HepG2 (cell line): Measurements from ENCODE around the gene CPEB3. TPM values are rescaled to one million over a fixed set of nuclear protein-coding genes. Genes with fewer than 3 reads are reported as not detected.

Experiments used
- GABPA ChIP-seq, 2 experiments: IDR thresholded peaks; 2 replicates each; pipeline ENCODE4 v1.6.1; 2011 to 2016; ENCODE audit warnings: low read depth in 2 of 2, low read length in 1 of 2, missing biosample characterization in 1 of 2, missing genetic modification characterization in 1 of 2
- GFI1 ChIP-seq: sonication (generic); formaldehyde crosslinking; IDR thresholded peaks from 2 replicates; pipeline ENCODE4 v1.5.0; 2020; ENCODE audit warnings: missing genetic modification reagents, mild to moderate bottlenecking, borderline replicate concordance
- HOXA9 ChIP-seq: sonication (generic); formaldehyde crosslinking; IDR thresholded peaks from 2 replicates; pipeline ENCODE4 v1.8.1; 2022; ENCODE audit warnings: missing genetic modification reagents, mild to moderate bottlenecking, moderate library complexity, borderline replicate concordance
- MIER2 ChIP-seq: IDR thresholded peaks from 2 replicates; pipeline ENCODE4 v1.6.1; 2016; ENCODE audit warnings: missing biosample characterization, missing genetic modification reagents
- MIER3 ChIP-seq: IDR thresholded peaks from 2 replicates; pipeline ENCODE4 v1.6.1; 2016; ENCODE audit warnings: missing compliant biosample characterization, borderline replicate concordance
- NFYC ChIP-seq: IDR thresholded peaks from 2 replicates; pipeline ENCODE4 v1.6.1; 2016; ENCODE audit warnings: missing genetic modification reagents, missing compliant biosample characterization
- PHF8 ChIP-seq: sonication (generic); formaldehyde crosslinking; IDR thresholded peaks from 2 replicates; pipeline ENCODE4 v1.5.0; 2020; ENCODE audit warnings: missing genetic modification reagents
- POLR2G ChIP-seq: fragments of 200-400 bp; formaldehyde crosslinking; IDR thresholded peaks from 2 replicates; pipeline ENCODE4 v1.6.1; 2018; ENCODE audit warnings: mild to moderate bottlenecking, low read depth, low read length, moderate library complexity
- SMC3 ChIP-seq: IDR thresholded peaks from 2 replicates; pipeline ENCODE4 v1.6.1; 2011; ENCODE audit warnings: low read length, improper control_type of control experiment
- ZFP90 ChIP-seq: sonication (generic); formaldehyde crosslinking; IDR thresholded peaks from 2 replicates; pipeline ENCODE4 v1.8.0; 2022; ENCODE audit warnings: missing genetic modification reagents, mild to moderate bottlenecking, inconsistent platforms, borderline replicate concordance
- ZNF180 ChIP-seq: sonication (generic); formaldehyde crosslinking; IDR thresholded peaks from 2 replicates; pipeline ENCODE4 v1.4.0; 2020; ENCODE audit warnings: low read depth, missing genetic modification reagents, borderline replicate concordance
- ZNF383 ChIP-seq: sonication (generic); formaldehyde crosslinking; IDR thresholded peaks from 2 replicates; pipeline ENCODE4 v1.4.0; 2020; ENCODE audit warnings: missing genetic modification reagents, mild to moderate bottlenecking, borderline replicate concordance
- ZNF737 ChIP-seq: sonication (generic); formaldehyde crosslinking; IDR thresholded peaks from 2 replicates; pipeline ENCODE4 v1.5.0; 2020; ENCODE audit warnings: missing genetic modification reagents, mild to moderate bottlenecking, borderline replicate concordance
- ZNF747 ChIP-seq: sonication (generic); formaldehyde crosslinking; IDR thresholded peaks from 2 replicates; pipeline ENCODE4 v1.8.1; 2023; ENCODE audit warnings: missing genetic modification reagents, mild to moderate bottlenecking, borderline replicate concordance
- ZSCAN9 ChIP-seq: IDR thresholded peaks from 2 replicates; pipeline ENCODE4 v1.6.1; 2016; ENCODE audit warnings: borderline replicate concordance
- polyA plus RNA-seq, 8 experiments: library from polyadenylated mRNA; depleted of rRNA in 3 of 8; stranded (reverse) in 7 of 8; unstranded in 1 of 8; fragments of >200 nt; fragmentation: Illumina TruSeq in 4 of 8; extraction: Trizol in 4 of 8; gene quantifications; 2 replicates each; pipeline versions ENCODE4 v1.2.1 to v1.2.3, GENCODE V29; 2011 to 2016; ENCODE audit warnings: low read depth in 4 of 8, missing spikeins in 1 of 8, mixed read lengths in 1 of 8; ENCODE audit not compliant: insufficient read depth in 1 of 8
- total RNA-seq, 5 experiments: library from RNA; depleted of rRNA; stranded (reverse); fragments of >200 nt; fragmentation: Illumina TruSeq; extraction: Trizol; gene quantifications; 2 replicates each; pipeline ENCODE4 v1.2.3, GENCODE V29; 2016; ENCODE audit warnings: low read depth in 1 of 5
- TF ChIP-seq, protein P1 (sequence below): sonication (generic); formaldehyde crosslinking; IDR thresholded peaks from 2 replicates; pipeline ENCODE4 v1.4.0; 2020; ENCODE audit warnings: missing genetic modification reagents
- TF ChIP-seq, protein P2 (sequence below): sonication (generic); formaldehyde crosslinking; IDR thresholded peaks from 2 replicates; pipeline ENCODE4 v1.4.0; 2020; ENCODE audit warnings: missing genetic modification reagents
- TF ChIP-seq, protein P3 (sequence below): sonication (generic); formaldehyde crosslinking; IDR thresholded peaks from 2 replicates; pipeline ENCODE4 v1.9.0; 2021; ENCODE audit warnings: missing genetic modification reagents, mild to moderate bottlenecking, borderline replicate concordance
- TF ChIP-seq, protein P4 (sequence below): sonication (generic); formaldehyde crosslinking; IDR thresholded peaks from 2 replicates; pipeline ENCODE4 v1.4.0; 2020; ENCODE audit warnings: mild to moderate bottlenecking, missing genetic modification reagents
- TF ChIP-seq, protein P5 (sequence below): sonication (generic); formaldehyde crosslinking; IDR thresholded peaks from 2 replicates; pipeline ENCODE4 v1.5.0; 2020; ENCODE audit warnings: missing genetic modification reagents

Gene CPEB3
- total and polyA plus RNA-seq, 2 of the 13 experiments (the other 11 are each of a cell fraction or from before 2014, with no cell fraction given): 0.66 to 0.70 TPM

DNA sequence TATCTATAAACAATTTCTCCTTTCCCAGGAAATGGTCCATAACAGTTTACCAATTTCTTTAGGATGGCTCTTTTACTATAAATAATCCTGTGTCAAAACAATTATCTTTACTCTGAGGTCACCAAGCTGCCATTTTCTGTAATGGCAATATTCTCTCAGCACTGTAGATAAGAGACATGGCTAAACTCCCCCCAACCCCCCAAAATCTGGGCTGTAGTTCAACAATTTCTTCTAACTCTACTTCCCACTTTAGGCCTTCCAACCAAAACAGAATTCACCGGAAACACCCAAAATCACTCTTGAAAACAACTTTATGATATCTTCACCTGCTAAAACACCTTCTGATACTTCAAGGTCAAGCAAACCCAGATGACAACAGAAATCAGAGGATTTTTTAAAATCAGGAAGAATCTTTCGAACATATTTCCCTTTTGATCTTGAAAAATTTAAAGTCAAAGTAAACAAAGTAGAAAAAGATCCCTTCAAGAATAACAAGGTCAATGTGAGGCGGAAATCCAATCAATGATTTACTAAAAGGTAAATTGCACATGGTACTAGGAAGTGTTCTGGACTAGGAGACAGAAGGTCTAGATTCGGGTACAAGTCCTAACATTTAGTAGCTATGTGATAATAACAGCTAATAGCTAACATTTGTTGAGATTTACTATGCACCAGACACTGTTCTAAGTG is 176.8 kb downstream of the CPEB3 start (continued):
- TF ChIP-seq, protein P1, sequence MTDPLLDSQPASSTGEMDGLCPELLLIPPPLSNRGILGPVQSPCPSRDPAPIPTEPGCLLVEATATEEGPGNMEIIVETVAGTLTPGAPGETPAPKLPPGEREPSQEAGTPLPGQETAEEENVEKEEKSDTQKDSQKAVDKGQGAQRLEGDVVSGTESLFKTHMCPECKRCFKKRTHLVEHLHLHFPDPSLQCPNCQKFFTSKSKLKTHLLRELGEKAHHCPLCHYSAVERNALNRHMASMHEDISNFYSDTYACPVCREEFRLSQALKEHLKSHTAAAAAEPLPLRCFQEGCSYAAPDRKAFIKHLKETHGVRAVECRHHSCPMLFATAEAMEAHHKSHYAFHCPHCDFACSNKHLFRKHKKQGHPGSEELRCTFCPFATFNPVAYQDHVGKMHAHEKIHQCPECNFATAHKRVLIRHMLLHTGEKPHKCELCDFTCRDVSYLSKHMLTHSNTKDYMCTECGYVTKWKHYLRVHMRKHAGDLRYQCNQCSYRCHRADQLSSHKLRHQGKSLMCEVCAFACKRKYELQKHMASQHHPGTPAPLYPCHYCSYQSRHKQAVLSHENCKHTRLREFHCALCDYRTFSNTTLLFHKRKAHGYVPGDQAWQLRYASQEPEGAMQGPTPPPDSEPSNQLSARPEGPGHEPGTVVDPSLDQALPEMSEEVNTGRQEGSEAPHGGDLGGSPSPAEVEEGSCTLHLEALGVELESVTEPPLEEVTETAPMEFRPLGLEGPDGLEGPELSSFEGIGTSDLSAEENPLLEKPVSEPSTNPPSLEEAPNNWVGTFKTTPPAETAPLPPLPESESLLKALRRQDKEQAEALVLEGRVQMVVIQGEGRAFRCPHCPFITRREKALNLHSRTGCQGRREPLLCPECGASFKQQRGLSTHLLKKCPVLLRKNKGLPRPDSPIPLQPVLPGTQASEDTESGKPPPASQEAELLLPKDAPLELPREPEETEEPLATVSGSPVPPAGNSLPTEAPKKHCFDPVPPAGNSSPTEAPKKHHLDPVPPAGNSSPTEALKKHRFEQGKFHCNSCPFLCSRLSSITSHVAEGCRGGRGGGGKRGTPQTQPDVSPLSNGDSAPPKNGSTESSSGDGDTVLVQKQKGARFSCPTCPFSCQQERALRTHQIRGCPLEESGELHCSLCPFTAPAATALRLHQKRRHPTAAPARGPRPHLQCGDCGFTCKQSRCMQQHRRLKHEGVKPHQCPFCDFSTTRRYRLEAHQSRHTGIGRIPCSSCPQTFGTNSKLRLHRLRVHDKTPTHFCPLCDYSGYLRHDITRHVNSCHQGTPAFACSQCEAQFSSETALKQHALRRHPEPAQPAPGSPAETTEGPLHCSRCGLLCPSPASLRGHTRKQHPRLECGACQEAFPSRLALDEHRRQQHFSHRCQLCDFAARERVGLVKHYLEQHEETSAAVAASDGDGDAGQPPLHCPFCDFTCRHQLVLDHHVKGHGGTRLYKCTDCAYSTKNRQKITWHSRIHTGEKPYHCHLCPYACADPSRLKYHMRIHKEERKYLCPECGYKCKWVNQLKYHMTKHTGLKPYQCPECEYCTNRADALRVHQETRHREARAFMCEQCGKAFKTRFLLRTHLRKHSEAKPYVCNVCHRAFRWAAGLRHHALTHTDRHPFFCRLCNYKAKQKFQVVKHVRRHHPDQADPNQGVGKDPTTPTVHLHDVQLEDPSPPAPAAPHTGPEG (CRISPR knock-in tag): no peak
- TF ChIP-seq, protein P2, sequence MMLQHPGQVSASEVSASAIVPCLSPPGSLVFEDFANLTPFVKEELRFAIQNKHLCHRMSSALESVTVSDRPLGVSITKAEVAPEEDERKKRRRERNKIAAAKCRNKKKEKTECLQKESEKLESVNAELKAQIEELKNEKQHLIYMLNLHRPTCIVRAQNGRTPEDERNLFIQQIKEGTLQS (CRISPR knock-in tag): no peak
- TF ChIP-seq PHF8: no peak
- TF ChIP-seq, protein P3, sequence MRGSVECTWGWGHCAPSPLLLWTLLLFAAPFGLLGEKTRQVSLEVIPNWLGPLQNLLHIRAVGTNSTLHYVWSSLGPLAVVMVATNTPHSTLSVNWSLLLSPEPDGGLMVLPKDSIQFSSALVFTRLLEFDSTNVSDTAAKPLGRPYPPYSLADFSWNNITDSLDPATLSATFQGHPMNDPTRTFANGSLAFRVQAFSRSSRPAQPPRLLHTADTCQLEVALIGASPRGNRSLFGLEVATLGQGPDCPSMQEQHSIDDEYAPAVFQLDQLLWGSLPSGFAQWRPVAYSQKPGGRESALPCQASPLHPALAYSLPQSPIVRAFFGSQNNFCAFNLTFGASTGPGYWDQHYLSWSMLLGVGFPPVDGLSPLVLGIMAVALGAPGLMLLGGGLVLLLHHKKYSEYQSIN (CRISPR knock-in tag): no peak
- no peak for TF ChIP-seq MIER2 (CRISPR knock-in tag)
- TF ChIP-seq NFYC (CRISPR knock-in tag): no peak
- no peak for TF ChIP-seq SMC3
- TF ChIP-seq, protein P4, sequence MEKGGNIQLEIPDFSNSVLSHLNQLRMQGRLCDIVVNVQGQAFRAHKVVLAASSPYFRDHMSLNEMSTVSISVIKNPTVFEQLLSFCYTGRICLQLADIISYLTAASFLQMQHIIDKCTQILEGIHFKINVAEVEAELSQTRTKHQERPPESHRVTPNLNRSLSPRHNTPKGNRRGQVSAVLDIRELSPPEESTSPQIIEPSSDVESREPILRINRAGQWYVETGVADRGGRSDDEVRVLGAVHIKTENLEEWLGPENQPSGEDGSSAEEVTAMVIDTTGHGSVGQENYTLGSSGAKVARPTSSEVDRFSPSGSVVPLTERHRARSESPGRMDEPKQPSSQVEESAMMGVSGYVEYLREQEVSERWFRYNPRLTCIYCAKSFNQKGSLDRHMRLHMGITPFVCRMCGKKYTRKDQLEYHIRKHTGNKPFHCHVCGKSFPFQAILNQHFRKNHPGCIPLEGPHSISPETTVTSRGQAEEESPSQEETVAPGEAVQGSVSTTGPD (CRISPR knock-in tag): no peak
- no peak for TF ChIP-seq ZFP90 (CRISPR knock-in tag)
- TF ChIP-seq ZNF737: no peak
- no peak for TF ChIP-seq POLR2G
- TF ChIP-seq ZNF383: no peak
- TF ChIP-seq ZNF747: no peak
- no peak for TF ChIP-seq HOXA9 (CRISPR knock-in tag)
- peak; percentile 85 for TF ChIP-seq GFI1 (CRISPR knock-in tag)
- no peak for TF ChIP-seq ZSCAN9 (CRISPR knock-in tag)
- TF ChIP-seq MIER3 (CRISPR knock-in tag): peak; percentile 54; the same call in 1 of the 2 replicates
- no peak for TF ChIP-seq ZNF180 (CRISPR knock-in tag)
- TF ChIP-seq, protein P5, sequence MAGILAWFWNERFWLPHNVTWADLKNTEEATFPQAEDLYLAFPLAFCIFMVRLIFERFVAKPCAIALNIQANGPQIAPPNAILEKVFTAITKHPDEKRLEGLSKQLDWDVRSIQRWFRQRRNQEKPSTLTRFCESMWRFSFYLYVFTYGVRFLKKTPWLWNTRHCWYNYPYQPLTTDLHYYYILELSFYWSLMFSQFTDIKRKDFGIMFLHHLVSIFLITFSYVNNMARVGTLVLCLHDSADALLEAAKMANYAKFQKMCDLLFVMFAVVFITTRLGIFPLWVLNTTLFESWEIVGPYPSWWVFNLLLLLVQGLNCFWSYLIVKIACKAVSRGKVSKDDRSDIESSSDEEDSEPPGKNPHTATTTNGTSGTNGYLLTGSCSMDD (CRISPR knock-in tag): no peak
- TF ChIP-seq GABPA (IDR thresholded peaks at IDR 0.05; ENCODE audit: low read depth, low read length): no peak
- TF ChIP-seq GABPA (CRISPR knock-in tag; IDR thresholded peaks at IDR 0.05; ENCODE audit: low read depth): peak; percentile 54
